GM21825 (cell line): Measurements from ENCODE around the gene RAP1A.

Experiments
- ATAC-seq: cut with Tn5 transposase; IDR thresholded peaks from one replicate; pipeline ENCODE4 v1.9.1; 2021; ENCODE audit warnings: mild to moderate bottlenecking, moderate library complexity; ENCODE audit not compliant: unreplicated experiment

Gene RAP1A

GRCh38 chr1:111751906-111752575 is 132.5 kb downstream of the RAP1A start:
- no peak for ATAC-seq

- peak; percentile 13 for ATAC-seq
These were observed 135.4 kb downstream of the RAP1A start for GRCh38 chr1:111754984-111755330.

GRCh38 chr1:111755331-111756123 is 135.9 kb downstream of the RAP1A start, which contains the start of gene DDX20:
Gene DDX20, plus strand, starts transcription at chr1:111755901. Its CDS starts 24 bp downstream, at chr1:111755925.
- ATAC-seq, result peak; percentile 86

- peak; percentile 7 for ATAC-seq
These were observed 136.5 kb downstream of the RAP1A start for GRCh38 chr1:111756124-111756513.

- no peak for ATAC-seq
These were observed 138.8 kb downstream of the RAP1A start for GRCh38 chr1:111758373-111758772.

- ATAC-seq, result no peak
These were observed 142.1 kb downstream of the RAP1A start for GRCh38 chr1:111761717-111762116.

- no peak for ATAC-seq
These were observed 142.7 kb downstream of the RAP1A start for GRCh38 chr1:111762332-111762731.
